K562 (cell line): ENCODE data around the gene TRIP10. TPM values are rescaled to one million over a fixed set of nuclear protein-coding genes. Genes with fewer than 3 reads are reported as not detected.

Experiments
- ATAC-seq: fragments of 200-7000 bp; cut with Tn5 transposase; 3 replicates; pipeline ENCODE4 v1.9.1; 2020; ENCODE audit warnings: moderate library complexity
- BruUV-seq: library from RNA; stranded (reverse); fragments of 400-500 nt; replicated peaks from 2 replicates; lab custom pipeline; 2021; lab: Mats Ljungman, UMichigan
- CTCF ChIA-PET: fragments of 300-600 bp; formaldehyde crosslinking; extraction: SDS; loops from one replicate; lab custom pipeline; 2021; ENCODE audit warnings: low intra/inter-chr PET ratio; lab: Yijun Ruan, JAX
- POLR2A ChIA-PET: fragments of 300-600, 350-650 bp; sonication (Branson Sonifier 250); formaldehyde crosslinking; extraction: SDS; loops from one replicate; lab custom pipeline; 2021; ENCODE audit warnings: antibody characterized with exemption, inconsistent platforms; lab: Yijun Ruan, JAX
- DNase-seq, 4 experiments: peaks; one replicate each; pipeline versions ENCODE4 v3.0.0 to v3.0.0-alpha.2; 2011 to 2018; ENCODE audit warnings: low spot score in 3 of 4, mixed read lengths in 3 of 4; ENCODE audit errors: extremely low read depth in 1 of 4
- FAIRE-seq: peaks from 2 replicates; lab custom pipeline; 2011; peaks lifted over from hg19 to GRCh38; lab: Jason Lieb, UNC
- H2AFZ ChIP-seq: 2 replicates; pipeline ENCODE4 v1.6.0; 2011; ENCODE audit warnings: low read depth, low read length, control low read depth, inconsistent platforms
- H3K27ac ChIP-seq: fragments of 200-600 bp; 3 replicates; pipeline ENCODE4 v1.8.0; 2011; ENCODE audit warnings: low read depth, mild to moderate bottlenecking, control low read depth, inconsistent platforms, low read length, moderate library complexity, mixed read lengths; ENCODE audit errors: extremely low read depth
- H3K27me3 ChIP-seq, 2 experiments: fragments of 300-600 bp in 1 of 2; 2 replicates in 1 of 2; 3 replicates in 1 of 2; pipeline versions ENCODE4 v1.6.0 to v1.8.0; 2011; ENCODE audit warnings: inconsistent platforms in 2 of 2, low read length in 2 of 2, mild to moderate bottlenecking in 1 of 2, mixed read lengths in 1 of 2, moderate library complexity in 1 of 2; ENCODE audit not compliant: control insufficient read depth in 2 of 2, insufficient read depth in 2 of 2
- H3K36me3 ChIP-seq: fragments of 300-600 bp; 3 replicates; pipeline ENCODE4 v1.8.0; 2011; ENCODE audit warnings: mild to moderate bottlenecking, low read length, inconsistent platforms; ENCODE audit not compliant: control insufficient read depth, insufficient read depth
- H3K4me1 ChIP-seq, 2 experiments: fragments of 200-600 bp in 1 of 2; replicated peaks in 1 of 2; 2 replicates in 1 of 2; 3 replicates in 1 of 2; pipeline versions ENCODE4 v1.5.1 to v1.8.0; 2011; ENCODE audit warnings: inconsistent platforms in 2 of 2, low read length in 2 of 2, mild to moderate bottlenecking in 1 of 2, mixed read lengths in 1 of 2, moderate library complexity in 1 of 2; ENCODE audit not compliant: control insufficient read depth in 2 of 2, insufficient read depth in 2 of 2
- H3K4me2 ChIP-seq: 2 replicates; pipeline ENCODE4 v1.6.1; 2011; ENCODE audit warnings: low read length, control low read depth, inconsistent platforms, mixed read lengths; ENCODE audit not compliant: insufficient read depth
- H3K4me3 ChIP-seq: fragments of 200-600 bp; sonication (generic), shearing (Covaris generic); 2 replicates; pipeline ENCODE4 v1.5.1; 2016; ENCODE audit warnings: control low read depth, inconsistent platforms
- H3K79me2 ChIP-seq: fragments of 200-600 bp; 3 replicates; pipeline ENCODE4 v1.8.0; 2011; ENCODE audit warnings: low read length, inconsistent platforms; ENCODE audit not compliant: control insufficient read depth, insufficient read depth
- H3K9ac ChIP-seq, 2 experiments: 2 replicates each; pipeline versions ENCODE4 v1.6.0 to v1.6.1; 2011; ENCODE audit warnings: low read depth in 2 of 2, low read length in 2 of 2, control low read depth in 1 of 2, inconsistent platforms in 1 of 2, mild to moderate bottlenecking in 1 of 2, mixed read lengths in 1 of 2; ENCODE audit not compliant: insufficient read depth in 1 of 2
- H3K9me1 ChIP-seq: one replicate; pipeline ENCODE4 v1.6.0; 2011; ENCODE audit warnings: inconsistent platforms, mild to moderate bottlenecking, low read length, moderate library complexity; ENCODE audit not compliant: control insufficient read depth, insufficient read depth
- H3K9me3 ChIP-seq: replicated peaks from 2 replicates; pipeline ENCODE4 v1.5.1; 2011; ENCODE audit warnings: low read depth, low read length, inconsistent platforms; ENCODE audit not compliant: control insufficient read depth, insufficient read depth
- H4K20me1 ChIP-seq: replicated peaks from 2 replicates; pipeline ENCODE4 v1.6.1; 2011; ENCODE audit warnings: low read length, inconsistent platforms, mixed read lengths; ENCODE audit not compliant: control insufficient read depth, insufficient read depth
- CBX8 ChIP-seq: fragments of 200-600 bp; sonication (generic); IDR thresholded peaks from 2 replicates; pipeline ENCODE4 v1.6.1; 2012; ENCODE audit warnings: borderline replicate concordance, mixed run types, low read depth, mild to moderate bottlenecking, moderate library complexity, mixed read lengths, low read length, control low read depth, inconsistent platforms; ENCODE audit not compliant: poor library complexity, severe bottlenecking; ENCODE audit errors: extremely low read depth
- CTBP1 ChIP-seq: fragments of 450-650 bp; IDR thresholded peaks from 2 replicates; pipeline ENCODE4 v1.6.1; 2016; ENCODE audit warnings: borderline replicate concordance
- EWSR1 ChIP-seq: fragments of 450-650 bp; IDR thresholded peaks from 2 replicates; pipeline ENCODE4 v1.6.1; 2018; ENCODE audit warnings: borderline replicate concordance, mild to moderate bottlenecking, low read depth, moderate library complexity; ENCODE audit not compliant: partially characterized antibody
- FOXK1 ChIP-seq: sonication (generic); formaldehyde crosslinking; IDR thresholded peaks from 2 replicates; pipeline ENCODE4 v1.8.0; 2022; ENCODE audit warnings: missing genetic modification reagents, mild to moderate bottlenecking, borderline replicate concordance
- HMG20B ChIP-seq: fragments of 250-450 bp; sonication (Bioruptor Pico); IDR thresholded peaks from 2 replicates; pipeline ENCODE4 v1.5.0; 2021; ENCODE audit warnings: mild to moderate bottlenecking
- MYC ChIP-seq, 2 experiments: fragments of 250-450 bp in 1 of 2; sonication (Bioruptor Pico) in 1 of 2; IDR thresholded peaks; 2 replicates each; pipeline versions ENCODE4 v1.5.1 to v1.6.1; 2012 to 2021; ENCODE audit warnings: low read depth in 2 of 2, borderline replicate concordance in 1 of 2, improper control_type of control experiment in 1 of 2, low read length in 1 of 2, mild to moderate bottlenecking in 1 of 2, moderate library complexity in 1 of 2
- RCOR1 ChIP-seq, 2 experiments: IDR thresholded peaks; 2 replicates each; pipeline ENCODE4 v1.6.1; 2012; ENCODE audit warnings: low read depth in 2 of 2, low read length in 2 of 2, borderline replicate concordance in 1 of 2, improper control_type of control experiment in 1 of 2
- ZBTB5 ChIP-seq: fragments of 450-650 bp; IDR thresholded peaks from 2 replicates; pipeline ENCODE4 v1.6.1; 2017; ENCODE audit warnings: antibody characterized with exemption
- ZBTB7A ChIP-seq: IDR thresholded peaks from 2 replicates; pipeline ENCODE4 v1.6.1; 2011; ENCODE audit warnings: low read depth, mild to moderate bottlenecking, low read length, moderate library complexity, borderline replicate concordance; ENCODE audit not compliant: control insufficient read depth
- ZBTB8A ChIP-seq: fragments of 450-650 bp; IDR thresholded peaks from 2 replicates; pipeline ENCODE4 v1.6.1; 2018; ENCODE audit warnings: mild to moderate bottlenecking, moderate library complexity; ENCODE audit not compliant: partially characterized antibody
- ZNF324 ChIP-seq: fragments of 250-450 bp; sonication (Bioruptor Pico); IDR thresholded peaks from 2 replicates; pipeline ENCODE4 v1.4.0; 2020; ENCODE audit warnings: mild to moderate bottlenecking
- WGBS: fragments of 100-300 bp; shearing (Covaris generic); methylation state at CpG from one replicate; pipeline ENCODE4 v1.1.6; 2016; ENCODE audit warnings: low coverage, mixed read lengths; ENCODE audit not compliant: insufficient coverage; ENCODE audit errors: missing lambda C conversion rate; 5-methylcytosine and 5-hydroxymethylcytosine counted together
- in situ Hi-C: fragments of 300-500 bp; cut with MboI; formaldehyde crosslinking; loops from 4 replicates; pipeline ENCODE4 v1.15.0; 2018; ENCODE audit warnings: inconsistent platforms, mixed read lengths
- intact Hi-C: fragments of 100-400 bp; cut with micrococcal nuclease; formaldehyde crosslinking; loops from 2 replicates; pipeline ENCODE4 v1.14.2; 2022
- polyA plus RNA-seq, 8 experiments: library from polyadenylated mRNA; depleted of rRNA in 4 of 8; stranded (reverse) in 5 of 8; unstranded in 3 of 8; fragments of >200 nt; fragmentation: Nextera tagmentation in 2 of 8; fragmentation: Illumina TruSeq in 1 of 8; extraction: Ambion mirVana in 2 of 8; extraction: Trizol in 1 of 8; gene quantifications; 2 replicates each; pipeline versions ENCODE4 v1.2.1 to v1.2.3, GENCODE V29; 2011 to 2014; ENCODE audit warnings: inconsistent platforms in 1 of 8, missing spikeins in 1 of 8
- total RNA-seq, 7 experiments: library from RNA; depleted of rRNA in 6 of 7; stranded (reverse); fragments of >200 nt in 6 of 7; fragmentation: Illumina TruSeq in 2 of 7; extraction: Trizol in 2 of 7; gene quantifications; 2 replicates each; pipeline versions ENCODE4 v1.2.1 to v1.2.3, GENCODE V29; 2011 to 2021; ENCODE audit warnings: low replicate concordance in 1 of 7

TRIP10 gene
- total and polyA plus RNA-seq, 9 of the 15 experiments (the other 6 are each of a cell fraction or from before 2014, with no cell fraction given): 1.2 to 66.8 (median 36.1) TPM

DNA sequence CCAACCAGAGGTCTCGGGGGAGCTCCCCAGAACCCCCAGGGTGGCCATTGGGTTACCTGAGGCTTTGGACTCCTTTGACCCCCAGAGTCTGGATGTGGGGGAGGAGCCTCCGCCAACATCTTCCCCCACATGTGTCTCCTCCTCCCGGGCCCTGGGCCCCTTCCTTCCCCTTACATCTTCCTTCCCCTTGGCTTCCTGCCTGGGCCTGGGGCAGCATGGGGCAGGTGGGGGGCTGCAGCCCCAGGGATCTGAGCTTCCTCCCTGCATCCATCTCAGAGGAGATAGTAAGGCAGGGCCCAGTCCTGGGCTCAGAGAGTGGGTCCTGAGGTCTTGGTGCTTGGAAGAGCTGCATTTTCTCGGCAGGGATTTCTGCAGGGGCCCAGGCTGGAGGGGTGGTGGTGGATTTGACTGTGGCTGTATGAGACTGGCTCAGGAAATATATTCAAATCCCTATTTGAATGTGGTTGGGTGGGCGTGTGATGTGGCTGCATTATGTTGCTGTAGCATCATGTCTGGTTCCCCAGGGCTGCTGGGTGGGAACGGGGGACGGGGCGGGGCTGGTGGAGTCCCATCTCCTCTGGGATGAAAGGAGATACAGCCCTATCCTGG, 33.9 kb downstream of the TRIP10 start:
- H3K9me3 ChIP-seq: no peaks in the 10 kb centered on the region
- H4K20me1 ChIP-seq: 0 out of 2 replicates have a peak, but pooled peaks cover 2% of the 10 kb centered on the region
- H3K36me3 ChIP-seq: no peaks in the 10 kb centered on the region
- WGBS: 40% methylated on average over 5 of the region's 8 CpGs
- FAIRE-seq (no peak), ATAC-seq (peak; percentile 59), DNase-seq (peak in 2 of 4 experiments; percentile 35 to 43)
- H3K4me1 ChIP-seq: peaks cover 4 to 29% of the 10 kb centered on the region in 2 experiments; a peak in 4 of 5 replicates
- intact Hi-C loops (loop anchor here (2.0 kb wide), 1 partner anchor 37 kb away; the partner anchor contains the start of gene GPR108), in situ Hi-C loops (no loop called here)
- CTCF ChIA-PET: no interaction called here
- no peak overlapping the region; the same call in 2 of the 3 replicates for H3K27ac ChIP-seq
- H3K4me2 ChIP-seq: peak overlapping the region; percentile 90
- peak overlapping the region; percentile 62 for H3K4me3 ChIP-seq
- H3K9me1 ChIP-seq: no peaks in the 10 kb centered on the region
- H3K79me2 ChIP-seq: peaks cover 14% of the 10 kb centered on the region; the same call in 2 of the 3 replicates
- peak overlapping the region; percentile 90 for H2AFZ ChIP-seq
- H3K9ac ChIP-seq: peak overlapping the region; percentile 54 to 94
- POLR2A ChIA-PET: interaction anchor here (0.6 to 1.7 kb wide), 2 partner anchors 13 to 619 kb away, joined by 3 to 8 read pairs; no protein-coding TSS in a partner anchor
- no TSS peak for BruUV-seq
- H3K27me3 ChIP-seq: no peaks in the 10 kb centered on the region
- TF ChIP-seq ZBTB8A (no peak), ZNF324 (no peak), CTBP1 (0 out of 2 replicates have a peak, but pooled peaks have one; percentile 34), FOXK1 (CRISPR knock-in tag) (no peak), ZBTB5 (no peak), MYC (IDR thresholded peaks at IDR 0.05; ENCODE audit: low read depth, low read length) (peak; percentile 13; the same call in 1 of the 2 replicates), MYC (CRISPR knock-in tag; IDR thresholded peaks at IDR 0.05; ENCODE audit: borderline replicate concordance, low read depth) (no peak), HMG20B (no peak), CBX8 (no peak), ZBTB7A (peak; percentile 42; the same call in 1 of the 2 replicates), EWSR1 (no peak), RCOR1 (IDR thresholded peaks at IDR 0.05; ENCODE audit: borderline replicate concordance in 1 of 2, low read depth in 2 of 2, low read length in 2 of 2) (0 out of 4 replicates have a peak, but pooled peaks of 1 of the 2 experiments have one; percentile 37)
